Left kidney (tissue), 2 donors: Measurements from ENCODE around the gene HIP1R. TPM values are rescaled to one million over a fixed set of nuclear protein-coding genes. Genes with fewer than 3 reads are reported as not detected.

Experiments
- DNase-seq: peaks from one replicate; pipeline ENCODE4 v3.0.0-alpha.2; 2013
- polyA plus RNA-seq: library from polyadenylated mRNA; unstranded; fragments of 120-200 nt; gene quantifications from one replicate; pipeline ENCODE4 v1.2.1, GENCODE V29; 2013; ENCODE audit not compliant: insufficient read length

HIP1R gene
- polyA plus RNA-seq, 1 donor = 82.4 TPM

GRCh38 chr12:122830517-122831214, 4.6 kb upstream of the HIP1R start:
- DNase-seq = no peak

- DNase-seq = peak; percentile 81
Observed at GRCh38 chr12:122834104-122834920, 945 bp upstream of the HIP1R start.

GRCh38 chr12:122835750-122836026, 431 bp downstream of the HIP1R start:
- DNase-seq = no peak

DNA sequence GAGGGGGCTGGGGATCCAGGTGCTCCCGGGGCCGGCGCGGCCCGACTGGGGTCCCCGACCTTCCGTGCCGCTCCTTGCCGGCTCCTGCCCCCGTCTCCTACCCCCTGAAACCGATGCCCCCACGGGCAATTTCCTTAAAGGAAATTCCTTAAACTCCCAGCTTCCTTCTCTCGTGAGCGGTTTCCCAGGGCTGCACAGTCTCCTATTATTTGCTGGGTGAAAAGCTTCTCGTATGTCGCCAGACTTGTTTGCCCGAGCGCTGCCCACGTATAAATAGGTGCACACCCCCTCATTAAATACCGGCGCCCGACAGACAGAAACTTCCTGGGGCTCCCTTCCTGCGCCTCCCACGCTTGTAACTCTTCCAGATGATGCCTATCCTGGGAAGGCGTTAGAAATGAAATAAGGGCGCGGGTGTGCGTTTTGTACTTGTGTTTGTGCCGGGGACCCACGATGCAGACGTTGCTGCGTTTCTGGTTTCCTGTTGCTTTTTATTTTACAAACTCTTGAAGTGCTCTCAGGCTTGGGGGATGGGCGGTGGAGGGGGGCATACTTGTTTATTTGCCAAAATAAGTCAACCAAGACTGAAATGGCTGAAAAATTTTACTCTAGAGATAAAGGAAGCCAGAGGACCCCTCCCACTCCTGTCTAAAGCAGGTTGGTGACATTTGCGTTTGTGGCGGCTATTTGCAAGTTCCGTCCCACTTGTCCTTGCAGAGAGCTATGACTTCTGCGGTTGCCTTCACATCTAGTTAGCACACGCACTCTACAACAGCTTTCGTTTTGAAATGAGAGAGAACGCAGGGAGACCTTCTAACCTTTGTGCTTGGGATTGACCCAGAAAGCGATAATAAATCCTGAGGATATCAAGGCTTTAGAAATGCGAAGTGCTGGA, 1.0 kb downstream of the HIP1R start:
- DNase-seq = peak; percentile 61

GRCh38 chr12:122837306-122838265, 2.3 kb downstream of the HIP1R start:
- DNase-seq = no peak

- DNase-seq = no peak
Observed at GRCh38 chr12:122838841-122839240, 3.6 kb downstream of the HIP1R start.

GRCh38 chr12:122839907-122840554, 4.8 kb downstream of the HIP1R start:
- DNase-seq = no peak

DNA sequence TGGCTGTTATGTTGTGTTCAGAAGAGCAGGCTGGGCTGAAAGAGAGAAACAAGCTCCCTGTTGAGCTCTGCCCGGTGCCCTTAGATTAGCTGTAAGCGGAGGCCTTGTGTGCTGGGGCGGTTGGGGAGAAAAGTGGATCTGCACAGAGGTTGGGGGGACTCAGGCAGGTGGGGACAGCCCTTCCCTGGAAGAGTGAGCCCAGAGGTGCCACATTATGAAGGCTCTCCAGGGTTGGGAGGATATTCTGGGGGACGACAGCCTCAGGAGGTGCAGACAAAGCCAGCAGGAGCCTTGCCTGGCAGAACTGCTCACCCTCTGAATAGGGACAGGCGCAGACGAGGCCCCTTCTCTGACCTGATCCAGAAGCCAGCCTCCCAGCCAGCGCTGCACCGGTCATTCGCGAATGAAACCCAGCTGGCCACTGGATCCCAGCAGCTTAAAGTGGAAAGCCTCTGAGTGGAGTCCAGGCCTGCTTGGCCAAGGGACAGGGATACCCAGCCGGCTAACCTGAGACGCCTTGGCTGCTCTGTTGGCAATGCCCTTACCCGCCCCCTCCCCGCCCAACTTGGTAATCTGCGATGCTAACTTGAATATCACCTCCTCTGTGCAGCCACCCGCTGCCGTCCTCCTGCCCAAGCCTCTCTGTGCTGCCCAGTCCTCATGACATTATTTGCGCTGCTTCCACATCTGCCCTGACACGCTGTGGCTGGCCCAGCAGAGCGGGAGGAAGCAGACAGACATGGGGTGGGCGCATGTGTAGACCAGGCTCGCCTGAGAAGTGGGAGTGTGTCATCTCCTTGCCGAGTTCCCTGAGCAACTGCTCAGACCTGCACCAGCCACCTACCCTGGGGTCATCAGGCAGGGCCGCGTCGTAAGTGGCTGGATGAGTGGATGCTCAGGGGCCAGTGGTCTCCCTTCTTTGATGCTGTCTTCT, 5.6 kb downstream of the HIP1R start:
- DNase-seq = no peak

DNA sequence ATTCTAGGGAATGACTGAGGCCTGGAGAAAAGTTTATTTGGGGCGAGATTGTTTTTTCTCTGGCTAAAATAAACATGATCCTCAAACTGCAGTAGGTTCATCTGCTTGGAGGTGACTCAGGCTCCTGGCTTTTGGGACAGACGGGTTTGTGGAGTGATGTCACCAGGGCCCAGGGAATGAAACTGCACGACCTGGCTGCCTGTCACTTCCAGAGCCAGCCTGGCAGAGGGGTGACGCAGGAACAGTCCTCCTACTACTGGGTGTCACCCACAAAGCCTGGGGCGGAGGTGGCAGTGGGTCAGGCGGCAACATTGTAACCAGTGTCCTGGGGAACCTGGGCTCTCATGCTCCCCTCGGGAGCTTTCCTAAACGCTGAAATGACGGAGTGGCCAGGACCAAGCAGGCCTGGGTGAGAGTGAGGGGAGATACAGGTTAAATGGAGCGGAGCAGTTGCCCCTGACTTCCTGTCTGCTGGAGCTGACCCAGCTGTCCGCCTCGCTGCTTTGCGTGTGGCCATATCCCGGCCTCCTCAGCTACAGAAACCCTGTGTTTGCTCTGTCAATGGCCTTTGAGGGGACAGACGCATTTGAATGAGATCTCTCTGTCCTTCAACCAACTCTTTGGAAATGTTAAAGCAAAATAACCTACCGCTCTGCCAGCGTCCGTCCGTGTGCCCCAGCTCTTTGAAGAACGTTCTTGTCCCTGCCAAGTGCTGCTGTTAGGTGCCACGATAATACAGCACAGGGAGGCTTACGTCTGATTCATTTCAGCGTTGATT, 6.5 kb downstream of the HIP1R start:
- no peak for DNase-seq

- no peak for DNase-seq
Observed at GRCh38 chr12:122842505-122843405, 7.5 kb downstream of the HIP1R start.

DNA sequence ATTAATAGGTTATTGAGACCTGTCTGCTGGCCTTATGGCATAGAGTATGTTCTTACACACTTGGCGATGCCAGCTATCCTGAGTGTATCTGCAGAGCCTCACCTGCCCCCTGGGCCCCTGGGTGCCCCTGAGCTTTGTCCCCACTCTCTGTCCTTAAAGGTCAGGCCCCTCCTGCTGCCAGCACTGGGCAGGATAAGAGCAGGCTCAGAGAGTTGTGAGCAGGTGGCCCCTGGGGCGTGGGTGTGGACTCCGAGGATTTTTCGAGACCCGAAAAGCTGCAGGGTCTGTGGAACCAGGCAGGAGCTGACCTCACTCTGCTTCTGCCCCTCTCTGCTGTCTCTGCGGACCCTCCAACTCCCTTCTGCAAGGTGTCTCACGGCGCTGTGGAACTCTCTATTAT, 8.2 kb downstream of the HIP1R start:
- no peak for DNase-seq

GRCh38 chr12:122844366-122844971, 9.2 kb downstream of the HIP1R start:
- no peak for DNase-seq

DNA sequence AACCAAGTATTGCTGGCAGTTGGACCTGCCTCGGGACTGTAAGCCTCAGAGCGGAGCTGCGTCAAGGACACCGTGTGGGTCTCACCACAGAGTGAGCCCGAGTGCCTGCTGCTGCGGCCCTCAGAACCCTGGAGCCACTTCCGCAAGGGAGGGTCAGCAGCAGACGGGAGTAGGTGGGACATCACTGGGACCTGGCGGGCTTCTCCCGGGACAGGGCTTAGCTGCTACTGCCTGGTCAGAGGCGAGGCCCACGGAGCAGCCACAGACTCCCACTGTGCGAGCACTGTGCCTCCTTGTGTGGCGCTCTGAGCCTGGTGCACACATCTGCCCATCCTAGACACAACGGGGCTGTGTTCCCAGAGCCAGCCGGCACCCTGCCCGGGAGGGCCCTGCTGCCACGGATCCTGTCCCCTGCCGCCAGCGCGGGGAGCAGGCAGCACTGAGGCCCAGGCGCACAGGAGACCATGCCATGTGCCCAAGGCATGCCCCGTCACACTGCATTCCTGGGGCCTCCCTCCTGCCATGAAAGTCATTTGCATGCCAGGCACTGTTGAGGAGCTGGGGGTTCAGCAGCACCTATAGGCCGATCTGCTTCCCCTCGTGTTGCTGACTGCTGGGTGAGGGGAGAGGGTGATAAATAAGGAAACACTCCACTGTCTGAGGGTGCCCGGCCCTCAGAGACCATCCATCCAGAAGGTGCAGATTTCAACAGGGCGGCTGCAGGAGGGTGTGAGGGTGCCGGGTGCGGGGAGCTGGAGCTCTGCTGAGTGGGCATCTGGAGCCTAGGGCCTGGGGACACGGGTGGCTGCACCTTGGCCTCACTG, 10.0 kb downstream of the HIP1R start:
- DNase-seq = no peak

DNA sequence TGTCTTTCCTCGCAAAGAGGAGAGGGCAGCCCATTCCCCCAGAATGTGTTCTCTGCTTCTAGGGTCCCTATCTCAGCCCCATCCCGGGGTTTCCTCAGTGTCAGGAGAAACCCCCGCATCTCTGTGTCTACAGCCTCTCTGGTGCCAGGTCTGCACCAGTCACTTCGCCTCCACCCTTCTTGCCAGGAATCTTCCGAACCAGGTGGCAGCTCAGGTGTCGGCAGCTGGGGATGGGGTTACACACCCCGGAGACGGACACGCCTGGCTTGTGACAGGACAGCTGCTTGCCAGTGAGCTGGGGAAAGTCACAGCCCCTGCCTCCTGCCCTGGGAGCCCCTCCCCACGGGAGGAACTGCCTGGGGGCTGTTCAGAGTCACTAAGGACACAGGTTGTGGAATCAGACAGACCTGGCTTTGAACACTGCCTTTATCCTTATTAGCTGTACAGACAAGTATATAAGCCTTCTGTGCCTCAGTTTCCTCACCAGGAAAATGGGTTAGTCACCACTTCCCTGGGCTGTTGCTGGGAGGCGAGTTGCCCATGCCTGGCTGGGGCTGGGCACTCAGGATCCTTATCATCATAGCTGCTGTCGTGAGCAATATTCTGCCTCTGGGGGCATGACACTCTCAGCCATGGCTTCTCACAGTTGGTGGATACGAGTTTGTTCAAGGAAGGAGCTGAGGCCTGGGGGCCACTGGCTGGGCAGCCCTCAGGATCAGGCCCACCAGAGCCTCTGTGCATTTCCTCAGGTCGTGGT, 10.8 kb downstream of the HIP1R start:
- DNase-seq = no peak

GRCh38 chr12:122846622-122847515, 11.6 kb downstream of the HIP1R start:
- DNase-seq = no peak
